ENCODE data around the gene NUDC.
A peak's percentile ranks its signal among the peaks of the same experiment; 100 is the strongest.

NUDC gene

GRCh38 chr1:26993237-26994019, 71.9 kb downstream of the NUDC start, which contains the start of gene TRNP1:
TSS of gene TRNP1 (plus strand) at chr1:26993692. CDS start at chr1:26993787, 95 bp downstream.
- DNase-seq, result peak; percentile 84

- peak; percentile 58 for DNase-seq
Measured at GRCh38 chr1:26994020-26994786, 72.7 kb downstream of the NUDC start.

- no peak for DNase-seq
Measured at GRCh38 chr1:26994787-26995517, 73.4 kb downstream of the NUDC start.

GRCh38 chr1:26996024-26996423, 74.5 kb downstream of the NUDC start:
- no peak for DNase-seq
